ENCODE data around the gene SALL3.

SALL3 gene

GRCh38 chr18:78980279-78980771, 707 bp downstream of the SALL3 start:
- TF ChIP-seq CTCF (IDR thresholded peaks at IDR 0.05; ENCODE audit: low read length, missing control alignments), result no peak
- DNase-seq (ENCODE audit: low read depth), result no peak
- no peak overlapping the region for H3K4me3 ChIP-seq (replicated peaks; ENCODE audit: low read depth, low read length)

GRCh38 chr18:78980777-78981380, 1.3 kb downstream of the SALL3 start:
- no peak for TF ChIP-seq CTCF (IDR thresholded peaks at IDR 0.05; ENCODE audit: low read length, missing control alignments)
- H3K4me3 ChIP-seq (replicated peaks; ENCODE audit: low read depth, low read length), result peak overlapping the region; percentile 28
- no peak for DNase-seq (ENCODE audit: low read depth)

GRCh38 chr18:78981394-78981831, 1.8 kb downstream of the SALL3 start:
- peak overlapping the region; percentile 21 for H3K4me3 ChIP-seq (replicated peaks; ENCODE audit: low read depth, low read length)
- TF ChIP-seq CTCF (IDR thresholded peaks at IDR 0.05; ENCODE audit: low read length, missing control alignments), result no peak
- no peak for DNase-seq (ENCODE audit: low read depth)

GRCh38 chr18:78981989-78982620, 2.5 kb downstream of the SALL3 start:
- peak overlapping the region; percentile 13 for H3K4me3 ChIP-seq (replicated peaks; ENCODE audit: low read depth, low read length)
- no peak for TF ChIP-seq CTCF (IDR thresholded peaks at IDR 0.05; ENCODE audit: low read length, missing control alignments)
- DNase-seq (ENCODE audit: low read depth), result peak; percentile 32

- DNase-seq (ENCODE audit: low read depth), result no peak
- no peak for TF ChIP-seq CTCF (IDR thresholded peaks at IDR 0.05; ENCODE audit: low read length, missing control alignments)
- no peak overlapping the region for H3K4me3 ChIP-seq (replicated peaks; ENCODE audit: low read depth, low read length)
These were observed 3.9 kb downstream of the SALL3 start for GRCh38 chr18:78983512-78983911.

GRCh38 chr18:78984941-78985784, 5.5 kb downstream of the SALL3 start:
- H3K4me3 ChIP-seq (replicated peaks; ENCODE audit: low read depth, low read length), result no peak overlapping the region
- DNase-seq (ENCODE audit: low read depth), result peak; percentile 29

More at GRCh38 chr18:78984941-78985784, 5.5 kb downstream of the SALL3 start:
- no peak for TF ChIP-seq CTCF (IDR thresholded peaks at IDR 0.05; ENCODE audit: low read length, missing control alignments)
